ENCODE measurements around the gene SLC43A2. TPM values are rescaled to one million over a fixed set of nuclear protein-coding genes. Genes with fewer than 3 reads are reported as not detected.

SLC43A2 gene
- total and polyA plus RNA-seq, 10 of the 15 experiments (the other 5 are each of a cell fraction or from before 2014, with no cell fraction given), result 0.03 to 14.0 (median 5.3) TPM

DNA sequence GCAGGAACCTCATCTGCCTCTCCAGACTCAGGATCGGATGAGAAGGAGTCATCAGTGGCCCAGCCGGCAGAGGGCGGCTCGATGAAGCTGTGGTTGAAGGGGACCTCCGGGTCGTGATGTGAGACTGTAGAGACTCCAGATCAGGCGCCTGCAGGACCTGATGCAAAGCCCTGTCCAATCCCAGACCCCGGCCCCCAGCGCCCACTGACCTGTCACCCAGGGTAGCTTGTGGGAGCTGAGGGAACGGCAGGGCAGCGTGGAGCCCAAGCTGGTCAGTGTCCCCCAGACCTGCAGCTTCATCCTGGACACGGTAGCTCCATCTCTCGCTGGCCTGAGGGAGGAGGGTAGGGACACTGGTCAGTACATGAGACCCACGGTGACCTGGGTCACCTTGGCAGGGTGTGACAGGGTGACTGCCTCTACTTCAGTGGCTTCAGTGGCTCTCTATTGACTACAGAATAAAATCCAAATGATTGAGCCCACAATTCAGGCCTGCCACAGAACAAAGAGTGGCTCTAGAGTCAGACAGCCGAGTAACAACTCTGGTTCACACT, 8.2 kb upstream of the SLC43A2 start:
- CTCF ChIA-PET, result interaction anchor here (0.8 to 1.1 kb wide), 3 partner anchors 12 to 272 kb away, joined by 3 to 6 read pairs (median 4); no protein-coding TSS in a partner anchor

More for the DNA sequence above, 8.2 kb upstream of the SLC43A2 start:
- Histone ChIP-seq H2AFZ (ENCODE audit: control insufficient read depth, low read depth, low read length) (no peak overlapping the region), H3K36me3 (ENCODE audit: control insufficient read depth in 2 of 2, insufficient read depth in 2 of 2, low read length in 1 of 2) (no peaks in the 10 kb centered on the region), H3K27ac (ENCODE audit: control insufficient read depth, insufficient read depth) (no peak overlapping the region), H3K9ac (ENCODE audit: control insufficient read depth, insufficient read depth, low read length) (no peak overlapping the region), H4K20me1 (ENCODE audit: control insufficient read depth, insufficient read depth) (no peaks in the 10 kb centered on the region), H3K4me1 (ENCODE audit: control insufficient read depth, insufficient read depth, low read length) (peaks cover under 1% of the 10 kb centered on the region; the same call in 1 of the 2 replicates), H3K4me3 (no peak overlapping the region), H3K79me2 (ENCODE audit: control insufficient read depth, insufficient read depth, low read length) (no peaks in the 10 kb centered on the region), H3K9me3 (replicated peaks; ENCODE audit: control insufficient read depth, insufficient read depth, low read length) (no peaks in the 10 kb centered on the region), H3K27me3 (replicated peaks in 1 of 2; ENCODE audit: control insufficient read depth in 2 of 2, insufficient read depth in 2 of 2, low read length in 1 of 2) (no peaks in the 10 kb centered on the region), H3K4me2 (ENCODE audit: control insufficient read depth, insufficient read depth) (no peak overlapping the region)
- RAD21 ChIA-PET (ENCODE audit: unreplicated experiment), result no interaction called here
- no peak for FAIRE-seq
- in situ Hi-C loops (cut with MboI) (no loop called here), intact Hi-C loops (cut with micrococcal nuclease; ENCODE audit: unreplicated experiment) (no loop called here)
- no TSS peak for BruUV-seq (replicated peaks)
- ATAC-seq, result no peak
- 66% methylated on average over 15 of the region's 15 CpGs for WGBS (ENCODE audit: insufficient coverage, insufficient replicate concordance, low lambda C conversion rate, missing lambda C conversion rate)
- POLR2A ChIA-PET, result no interaction called here
- no peak for DNase-seq (ENCODE audit: low read depth, low spot score)
- SMC1A ChIA-PET (ENCODE audit: uncharacterized antibody, unreplicated experiment), result interaction anchor here (1.1 kb wide), 1 partner anchor 63 kb away, joined by 3 read pairs; no protein-coding TSS in a partner anchor
- no peak for TF ChIP-seq GATAD2B (conservative IDR thresholded peaks at IDR 0.05; ENCODE audit: low read depth)
- no peak for TF ChIP-seq ATF3 (IDR thresholded peaks at IDR 0.05; ENCODE audit: borderline replicate concordance, extremely low read depth, low read depth, low read length)
- TF ChIP-seq KLF5 (IDR thresholded peaks at IDR 0.05; ENCODE audit: partially characterized antibody), result no peak
- TF ChIP-seq, protein P1, sequence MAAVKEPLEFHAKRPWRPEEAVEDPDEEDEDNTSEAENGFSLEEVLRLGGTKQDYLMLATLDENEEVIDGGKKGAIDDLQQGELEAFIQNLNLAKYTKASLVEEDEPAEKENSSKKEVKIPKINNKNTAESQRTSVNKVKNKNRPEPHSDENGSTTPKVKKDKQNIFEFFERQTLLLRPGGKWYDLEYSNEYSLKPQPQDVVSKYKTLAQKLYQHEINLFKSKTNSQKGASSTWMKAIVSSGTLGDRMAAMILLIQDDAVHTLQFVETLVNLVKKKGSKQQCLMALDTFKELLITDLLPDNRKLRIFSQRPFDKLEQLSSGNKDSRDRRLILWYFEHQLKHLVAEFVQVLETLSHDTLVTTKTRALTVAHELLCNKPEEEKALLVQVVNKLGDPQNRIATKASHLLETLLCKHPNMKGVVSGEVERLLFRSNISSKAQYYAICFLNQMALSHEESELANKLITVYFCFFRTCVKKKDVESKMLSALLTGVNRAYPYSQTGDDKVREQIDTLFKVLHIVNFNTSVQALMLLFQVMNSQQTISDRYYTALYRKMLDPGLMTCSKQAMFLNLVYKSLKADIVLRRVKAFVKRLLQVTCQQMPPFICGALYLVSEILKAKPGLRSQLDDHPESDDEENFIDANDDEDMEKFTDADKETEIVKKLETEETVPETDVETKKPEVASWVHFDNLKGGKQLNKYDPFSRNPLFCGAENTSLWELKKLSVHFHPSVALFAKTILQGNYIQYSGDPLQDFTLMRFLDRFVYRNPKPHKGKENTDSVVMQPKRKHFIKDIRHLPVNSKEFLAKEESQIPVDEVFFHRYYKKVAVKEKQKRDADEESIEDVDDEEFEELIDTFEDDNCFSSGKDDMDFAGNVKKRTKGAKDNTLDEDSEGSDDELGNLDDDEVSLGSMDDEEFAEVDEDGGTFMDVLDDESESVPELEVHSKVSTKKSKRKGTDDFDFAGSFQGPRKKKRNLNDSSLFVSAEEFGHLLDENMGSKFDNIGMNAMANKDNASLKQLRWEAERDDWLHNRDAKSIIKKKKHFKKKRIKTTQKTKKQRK (IDR thresholded peaks at IDR 0.05; ENCODE audit: low read depth, low read length), result no peak
- no peak for TF ChIP-seq MLLT1 (IDR thresholded peaks at IDR 0.05)

Measured in GM12878 (cell line).